ENCODE measurements around the gene GNAS. TPM values are rescaled to one million over a fixed set of nuclear protein-coding genes. Genes with fewer than 3 reads are reported as not detected.
"Not testable (repeated sequence)": the region's sequence is repeated elsewhere in the genome, so short reads cannot be mapped to it uniquely, and the experiment has no call there.

Gene GNAS
- total RNA-seq, 8 experiments from 2014 or later, result 567 to 1,051 (median 853) TPM

- Histone ChIP-seq H3K4me1 (replicated peaks in 1 of 2) (no peaks in the 10 kb centered on the region), H3K4me3 (no peak overlapping the region), H3K27ac (no peak overlapping the region)
- in situ Hi-C loops (cut with MboI; ENCODE audit: low pct_unique_long_range_greater_than_20kb in 2 of 9, low sequenced_read_pairs in 9 of 9, unreplicated experiment in 9 of 9), result no loop called here
- peak in 3 of 8 experiments; percentile 97 to 99 (median 98) for ATAC-seq (replicated peaks in 6 of 8)
- 0 to 100% (median 73%) methylated on average over 1 to 8 of the region's 8 CpGs; no CpG with 5 or more reads in 1 of the 10 experiments for WGBS, 10 experiments
Measured at GRCh38 chr20:58818586-58819285, 33.8 kb upstream of the GNAS start.

- Histone ChIP-seq H3K27ac (no peak overlapping the region), H3K4me3 (no peak overlapping the region), H3K4me1 (replicated peaks in 1 of 2) (no peaks in the 10 kb centered on the region)
- ATAC-seq (replicated peaks in 6 of 8), result no peak
- WGBS, 10 experiments, result 60 to 96% (median 92%) methylated on average over 1 to 6 of the region's 13 CpGs; no CpG with 5 or more reads in 6 of the 10 experiments
- in situ Hi-C loops (cut with MboI; ENCODE audit: low pct_unique_long_range_greater_than_20kb in 2 of 9, low sequenced_read_pairs in 9 of 9, unreplicated experiment in 9 of 9), result no loop called here
Measured at GRCh38 chr20:58819921-58820320, 32.6 kb upstream of the GNAS start.

- H3K27ac ChIP-seq; ATAC-seq (replicated peaks in 6 of 8); in situ Hi-C loops (cut with MboI; ENCODE audit: low pct_unique_long_range_greater_than_20kb in 2 of 9, low sequenced_read_pairs in 9 of 9, unreplicated experiment in 9 of 9); H3K4me1 ChIP-seq (replicated peaks in 1 of 2); H3K4me3 ChIP-seq: not testable (repeated sequence)
- WGBS, 10 experiments, result 60 to 100% (median 87%) methylated on average over 1 to 3 of the region's 6 CpGs; no CpG with 5 or more reads in 2 of the 10 experiments
Measured at GRCh38 chr20:58820515-58820914, 32.0 kb upstream of the GNAS start.

- WGBS, 10 experiments, result 80 to 100% (median 100%) methylated on average over 1 to 2 of the region's 8 CpGs; no CpG with 5 or more reads in 4 of the 10 experiments
- Histone ChIP-seq H3K4me3 (no peak overlapping the region), H3K27ac (no peak overlapping the region), H3K4me1 (replicated peaks in 1 of 2) (no peaks in the 10 kb centered on the region)
- in situ Hi-C loops (cut with MboI; ENCODE audit: low pct_unique_long_range_greater_than_20kb in 2 of 9, low sequenced_read_pairs in 9 of 9, unreplicated experiment in 9 of 9), result no loop called here
- no peak for ATAC-seq (replicated peaks in 6 of 8)
Measured at GRCh38 chr20:58822149-58822548, 30.4 kb upstream of the GNAS start.

- Histone ChIP-seq H3K27ac (no peak overlapping the region), H3K4me1 (replicated peaks in 1 of 2) (no peaks in the 10 kb centered on the region), H3K4me3 (no peak overlapping the region)
- 72 to 100% (median 91%) methylated on average over 3 to 15 of the region's 26 CpGs; no CpG with 5 or more reads in 3 of the 10 experiments for WGBS, 10 experiments
- in situ Hi-C loops (cut with MboI; ENCODE audit: low pct_unique_long_range_greater_than_20kb in 2 of 9, low sequenced_read_pairs in 9 of 9, unreplicated experiment in 9 of 9), result no loop called here
- no peak for ATAC-seq (replicated peaks in 6 of 8)
Measured at GRCh38 chr20:58822748-58823730, 29.5 kb upstream of the GNAS start.

GRCh38 chr20:58824843-58825242 is 27.7 kb upstream of the GNAS start:
- no peak overlapping the region for H3K27ac ChIP-seq
- no peak overlapping the region for H3K4me3 ChIP-seq
- no peaks in the 10 kb centered on the region for H3K4me1 ChIP-seq (replicated peaks in 1 of 2)
- no peak for ATAC-seq (replicated peaks in 6 of 8)
- in situ Hi-C loops (cut with MboI; ENCODE audit: low pct_unique_long_range_greater_than_20kb in 2 of 9, low sequenced_read_pairs in 9 of 9, unreplicated experiment in 9 of 9), result loop anchor here in 5 of 9 experiments (25.0 kb wide), 3 partner anchors 138 to 588 kb away; partner anchors contain the start of genes ANKRD60 (in 3 of the 5) and NPEPL1 (in 1 of the 5)
- WGBS, 10 experiments, result 58 to 100% (median 93%) methylated on average over 2 to 8 of the region's 8 CpGs; no CpG with 5 or more reads in 2 of the 10 experiments

- no peak overlapping the region for H3K4me3 ChIP-seq
- WGBS, 10 experiments, result 67 to 100% (median 87%) methylated on average over 1 to 6 of the region's 6 CpGs; no CpG with 5 or more reads in 1 of the 10 experiments
- in situ Hi-C loops (cut with MboI; ENCODE audit: low pct_unique_long_range_greater_than_20kb in 2 of 9, low sequenced_read_pairs in 9 of 9, unreplicated experiment in 9 of 9), result loop anchor here in 5 of 9 experiments (25.0 kb wide), 3 partner anchors 138 to 588 kb away; partner anchors contain the start of genes ANKRD60 (in 3 of the 5) and NPEPL1 (in 1 of the 5)
- no peaks in the 10 kb centered on the region for H3K4me1 ChIP-seq (replicated peaks in 1 of 2)
- H3K27ac ChIP-seq, result no peak overlapping the region
- ATAC-seq (replicated peaks in 6 of 8), result no peak
Measured at GRCh38 chr20:58825450-58825849, 27.1 kb upstream of the GNAS start.

- ATAC-seq (replicated peaks in 6 of 8), result peak in 1 of 8 experiments; percentile 30
- H3K4me3 ChIP-seq, result no peak overlapping the region
- 40 to 100% (median 77%) methylated on average over 1 to 3 of the region's 5 CpGs; no CpG with 5 or more reads in 4 of the 10 experiments for WGBS, 10 experiments
- no peak overlapping the region for H3K27ac ChIP-seq
- in situ Hi-C loops (cut with MboI; ENCODE audit: low pct_unique_long_range_greater_than_20kb in 2 of 9, low sequenced_read_pairs in 9 of 9, unreplicated experiment in 9 of 9), result loop anchor here in 5 of 9 experiments (25.0 kb wide), 3 partner anchors 139 to 589 kb away; partner anchors contain the start of genes ANKRD60 (in 3 of the 5) and NPEPL1 (in 1 of the 5)
- H3K4me1 ChIP-seq (replicated peaks in 1 of 2), result no peaks in the 10 kb centered on the region
Measured at GRCh38 chr20:58826271-58826670, 26.2 kb upstream of the GNAS start.

- no peak for ATAC-seq (replicated peaks in 6 of 8)
- in situ Hi-C loops (cut with MboI; ENCODE audit: low pct_unique_long_range_greater_than_20kb in 2 of 9, low sequenced_read_pairs in 9 of 9, unreplicated experiment in 9 of 9), result loop anchor here in 5 of 9 experiments (25.0 kb wide), 3 partner anchors 141 to 591 kb away; partner anchors contain the start of genes ANKRD60 (in 3 of the 5) and NPEPL1 (in 1 of the 5)
- Histone ChIP-seq H3K27ac (no peak overlapping the region), H3K4me3 (no peak overlapping the region), H3K4me1 (replicated peaks in 1 of 2) (no peaks in the 10 kb centered on the region)
- 63 to 100% (median 85%) methylated on average over 1 to 2 of the region's 2 CpGs; no CpG with 5 or more reads in 4 of the 10 experiments for WGBS, 10 experiments
Measured at GRCh38 chr20:58828136-58828535, 24.4 kb upstream of the GNAS start.

- not testable (repeated sequence) for ATAC-seq (replicated peaks in 6 of 8); H3K4me1 ChIP-seq (replicated peaks in 1 of 2); H3K27ac ChIP-seq; H3K4me3 ChIP-seq
- WGBS, 10 experiments, result no CpG with 5 or more reads among the region's 5 CpGs
- in situ Hi-C loops (cut with MboI; ENCODE audit: low pct_unique_long_range_greater_than_20kb in 2 of 9, low sequenced_read_pairs in 9 of 9, unreplicated experiment in 9 of 9), result loop anchor here in 5 of 9 experiments (25.0 kb wide), 3 partner anchors 142 to 592 kb away; partner anchors contain the start of genes ANKRD60 (in 3 of the 5) and NPEPL1 (in 1 of the 5)
Measured at GRCh38 chr20:58828804-58829203, 23.7 kb upstream of the GNAS start.

GRCh38 chr20:58829531-58829941 is 23.0 kb upstream of the GNAS start:
- in situ Hi-C loops (cut with MboI; ENCODE audit: low pct_unique_long_range_greater_than_20kb in 2 of 9, low sequenced_read_pairs in 9 of 9, unreplicated experiment in 9 of 9), result loop anchor here in 5 of 9 experiments (25.0 kb wide), 3 partner anchors 142 to 592 kb away; partner anchors contain the start of genes ANKRD60 (in 3 of the 5) and NPEPL1 (in 1 of the 5)
- H3K4me1 ChIP-seq (replicated peaks in 1 of 2), result no peaks in the 10 kb centered on the region
- 29 to 100% (median 87%) methylated on average over 3 to 5 of the region's 6 CpGs; no CpG with 5 or more reads in 3 of the 10 experiments for WGBS, 10 experiments
- H3K4me3 ChIP-seq, result no peak overlapping the region
- H3K27ac ChIP-seq, result no peak overlapping the region
- peak in 5 of 8 experiments; percentile 27 to 85 (median 61) for ATAC-seq (replicated peaks in 6 of 8)

- ATAC-seq (replicated peaks in 6 of 8), result no peak
- Histone ChIP-seq H3K4me1 (replicated peaks in 1 of 2) (peaks cover 0 to 7% of the 10 kb centered on the region in 2 donors), H3K27ac (no peak overlapping the region), H3K4me3 (no peak overlapping the region)
- WGBS, 10 experiments, result 67 to 100% (median 92%) methylated on average over 1 to 4 of the region's 4 CpGs; no CpG with 5 or more reads in 1 of the 10 experiments
- in situ Hi-C loops (cut with MboI; ENCODE audit: low pct_unique_long_range_greater_than_20kb in 2 of 9, low sequenced_read_pairs in 9 of 9, unreplicated experiment in 9 of 9), result loop anchor here in 5 of 9 experiments (25.0 kb wide), 3 partner anchors 145 to 595 kb away; partner anchors contain the start of genes ANKRD60 (in 3 of the 5) and NPEPL1 (in 1 of the 5)
Measured at GRCh38 chr20:58832457-58832856, 20.1 kb upstream of the GNAS start.

All from motor neuron (in vitro differentiated cells).